ENCODE results near the gene ADAMTS7.
"Not testable (repeated sequence)": the region's sequence is repeated elsewhere in the genome, so short reads cannot be mapped to it uniquely, and the experiment has no call there.

The ADAMTS7 gene

DNA sequence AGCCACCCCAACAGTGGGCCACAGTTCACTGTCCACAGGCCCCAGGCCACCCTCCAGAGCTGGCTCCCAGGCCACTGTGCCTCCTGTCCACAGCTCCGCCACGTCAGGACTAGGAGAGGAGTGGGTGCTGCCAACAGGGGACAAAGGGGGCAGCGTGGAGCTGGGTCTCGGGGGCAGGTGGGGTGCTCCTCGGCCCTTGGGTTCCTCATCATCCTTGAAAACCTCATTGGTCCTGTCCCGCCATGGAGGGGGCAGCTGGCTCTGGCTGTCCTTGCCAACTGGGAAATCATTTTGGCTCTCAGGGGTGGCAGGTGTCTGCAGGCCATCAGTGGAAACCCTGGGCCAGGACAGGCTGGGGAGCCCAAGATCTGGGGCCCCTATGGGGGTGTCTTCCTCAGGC is 45.2 kb downstream of the ADAMTS7 start:
- no peak for DNase-seq (ENCODE audit: low read depth in 2 of 2)

DNA sequence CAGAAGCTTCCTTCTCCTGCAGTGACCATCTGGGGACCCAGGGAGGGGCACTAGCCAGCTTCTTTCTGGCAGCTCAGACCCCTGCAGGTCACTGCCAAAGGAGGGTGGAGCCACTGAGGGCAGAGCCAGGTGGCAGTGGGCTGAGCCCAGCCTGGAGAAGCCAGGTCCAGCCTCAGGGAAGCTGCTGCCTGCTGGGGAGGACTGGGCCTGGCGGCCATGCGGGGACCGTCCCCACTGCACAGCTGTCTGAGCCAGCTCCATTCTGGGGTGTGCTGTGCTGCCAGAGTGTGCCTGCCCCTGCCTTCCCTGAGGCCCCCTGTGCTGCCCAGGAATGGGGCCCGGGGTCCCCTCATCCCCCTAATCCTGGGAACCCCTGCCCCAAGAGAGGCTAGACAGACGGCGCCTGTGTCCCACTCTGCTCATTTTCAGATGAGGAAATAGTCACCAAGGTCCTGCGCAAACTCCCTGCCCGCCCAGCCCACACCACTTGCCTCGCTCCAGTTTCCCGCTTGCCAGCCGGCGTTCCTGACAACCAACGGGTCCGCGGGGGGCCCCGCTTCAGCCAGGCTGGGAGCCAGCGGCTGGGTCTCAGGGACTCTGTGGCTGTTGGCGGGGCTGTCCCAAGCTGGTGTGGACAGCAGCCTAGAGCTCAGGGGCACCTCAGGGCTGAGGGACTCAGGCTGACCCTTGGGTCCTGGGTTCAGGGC is 46.0 kb downstream of the ADAMTS7 start:
- DNase-seq (ENCODE audit: low read depth in 2 of 2), result not testable (repeated sequence)

DNA sequence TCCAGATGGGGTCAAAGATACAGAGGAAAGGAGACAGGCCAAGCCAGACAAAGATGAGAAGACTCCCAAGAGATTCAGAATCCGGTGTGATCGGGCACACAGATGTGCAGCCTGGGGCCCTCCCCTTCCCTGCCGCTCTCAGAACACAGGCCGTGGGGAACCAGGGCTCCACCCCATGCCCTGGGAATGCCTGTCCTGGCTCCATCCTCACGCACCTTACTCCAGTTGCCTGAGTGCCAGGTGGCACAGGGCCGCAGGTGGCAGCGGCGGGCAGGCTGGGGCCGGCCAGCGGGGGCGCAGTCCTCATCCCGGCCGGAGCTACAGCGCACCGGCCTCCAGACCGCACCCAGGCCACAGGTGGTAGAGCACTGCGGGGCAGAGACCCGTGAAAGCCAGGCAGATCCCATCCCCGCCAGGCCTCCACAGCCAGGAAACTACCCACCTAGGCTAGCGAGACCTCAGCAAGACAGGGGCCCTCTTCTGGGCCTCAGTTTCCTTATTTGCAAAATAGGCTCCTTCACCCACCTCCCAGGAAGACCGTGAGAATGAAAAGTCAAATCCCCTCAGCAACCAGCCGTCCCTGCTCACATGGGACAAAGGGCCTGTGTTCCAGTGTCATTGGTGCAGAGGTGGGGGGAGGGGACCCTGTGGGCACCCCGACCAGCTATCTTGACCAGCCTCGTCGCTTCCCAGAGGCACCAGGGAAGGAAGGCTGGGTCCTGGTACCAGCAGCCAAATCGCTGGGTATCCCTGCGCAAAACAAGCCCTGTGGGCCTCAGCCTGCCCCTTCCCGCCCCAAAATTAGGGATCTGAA is 46.7 kb downstream of the ADAMTS7 start:
- not testable (repeated sequence) for DNase-seq (ENCODE audit: low read depth in 2 of 2)

DNA sequence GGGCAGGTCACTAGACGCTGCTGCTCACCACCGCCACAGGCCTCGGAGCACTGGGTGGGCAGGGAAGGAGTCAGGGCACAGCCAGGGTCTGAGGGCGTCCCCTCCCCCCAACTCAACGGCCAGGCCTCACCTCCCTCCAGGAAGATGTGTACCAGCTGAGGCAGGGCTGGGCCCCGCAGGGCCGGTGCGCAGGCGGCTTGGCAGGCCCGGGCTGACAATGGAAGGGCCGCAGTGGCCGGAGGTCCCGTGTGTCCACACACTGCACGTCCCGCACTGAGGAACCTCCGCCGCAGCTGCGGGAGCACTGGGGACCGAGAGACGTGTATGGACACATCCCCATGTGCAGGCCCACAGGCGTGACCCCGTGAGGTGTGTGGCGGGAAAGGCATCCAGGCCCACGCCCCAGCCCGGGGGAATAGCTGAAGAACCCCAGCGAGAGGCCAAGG is 47.4 kb downstream of the ADAMTS7 start:
- DNase-seq (ENCODE audit: low read depth in 2 of 2), result no peak

DNA sequence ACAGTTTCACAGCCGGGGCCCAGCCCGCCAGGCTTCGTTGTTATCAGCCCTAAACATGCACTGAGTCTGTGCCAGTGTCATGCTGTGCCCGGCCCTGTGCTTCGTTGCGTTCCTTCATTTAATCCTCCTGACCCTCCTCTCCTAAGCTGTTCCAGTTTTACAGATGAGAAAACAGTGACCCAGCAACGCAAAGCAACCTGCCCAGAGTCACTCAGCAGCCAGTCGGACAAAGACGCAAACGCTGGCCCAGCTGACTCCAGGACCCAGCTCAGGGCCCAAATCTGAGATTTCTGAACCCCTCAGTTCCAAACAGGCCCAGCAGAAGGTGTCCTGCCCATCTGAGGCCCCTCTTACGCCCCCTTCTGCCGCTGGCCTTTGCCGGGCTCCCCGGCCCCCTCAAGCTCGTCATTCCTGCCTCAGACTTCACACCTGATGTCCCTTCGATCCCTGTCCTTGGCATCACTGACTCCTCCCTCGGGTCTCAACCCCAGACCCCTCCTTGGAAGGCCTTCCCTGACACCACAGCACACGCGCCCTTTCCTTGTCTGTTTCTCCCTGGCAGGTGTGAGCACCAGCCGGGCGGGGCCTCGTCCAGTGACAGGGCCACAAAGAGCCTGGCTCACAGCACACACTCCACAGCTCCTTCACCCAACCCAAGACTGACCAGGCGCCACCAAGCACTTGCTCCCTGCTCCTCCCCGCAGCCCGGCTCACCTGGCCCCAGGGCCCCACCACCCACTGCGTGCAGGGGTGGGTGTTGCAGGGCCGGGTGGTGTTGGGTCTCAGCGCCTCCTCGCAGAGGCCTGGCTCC is 48.1 kb downstream of the ADAMTS7 start:
- DNase-seq (ENCODE audit: low read depth in 2 of 2), result no peak

DNA sequence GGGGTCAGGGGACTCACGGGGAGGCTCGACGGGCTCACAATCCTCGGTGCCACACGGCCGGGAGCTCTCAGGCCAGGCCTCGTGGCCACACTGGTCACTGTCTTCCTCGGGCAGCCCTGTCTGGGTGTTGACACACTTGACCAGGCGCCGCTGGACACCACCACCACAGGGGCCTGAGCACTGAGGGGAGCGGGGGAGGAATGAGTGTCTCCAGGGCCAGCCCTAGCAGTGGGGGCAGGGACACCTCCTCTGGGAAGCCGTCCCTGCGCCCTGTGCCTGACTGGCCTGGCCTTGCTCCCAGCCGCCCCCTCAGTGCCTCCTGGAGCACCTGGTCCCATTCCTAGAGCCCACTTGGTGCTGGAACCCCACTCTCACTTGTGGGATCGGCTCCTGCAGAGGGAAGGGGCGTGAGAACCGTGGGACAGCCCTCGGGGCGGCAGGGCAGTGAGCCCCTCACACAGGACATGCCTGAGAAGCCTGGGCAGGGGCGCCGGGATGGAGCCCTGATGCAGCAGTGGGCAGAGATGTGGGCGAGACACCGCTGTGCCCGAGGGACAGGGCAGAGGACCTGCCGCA is 48.8 kb downstream of the ADAMTS7 start:
- not testable (repeated sequence) for DNase-seq (ENCODE audit: low read depth in 2 of 2)

DNA sequence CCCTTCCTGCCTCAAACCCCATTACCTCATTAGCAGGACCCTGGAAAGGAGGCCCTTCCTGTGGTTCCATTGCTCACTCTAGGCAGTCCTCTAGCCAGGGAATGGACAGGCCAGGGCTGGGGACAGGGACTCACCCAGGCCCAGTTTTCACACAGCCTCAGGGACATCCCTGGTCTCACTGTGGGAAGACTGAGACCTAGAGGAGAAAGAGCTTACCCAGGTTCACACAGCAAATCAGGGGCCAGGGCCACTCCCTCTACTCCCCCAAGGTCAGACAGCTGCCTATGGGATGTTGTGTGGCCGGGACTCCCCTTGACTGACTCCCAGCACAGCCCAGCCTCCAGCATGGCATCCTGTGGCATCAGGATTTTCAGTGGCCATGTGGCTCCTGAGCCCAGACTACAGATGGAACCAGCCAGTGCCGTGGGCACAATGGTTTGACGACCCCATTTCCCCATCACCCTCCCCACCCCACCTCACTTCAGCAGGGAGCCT is 49.3 kb downstream of the ADAMTS7 start:
- no peak for DNase-seq (ENCODE audit: low read depth in 2 of 2)

DNA sequence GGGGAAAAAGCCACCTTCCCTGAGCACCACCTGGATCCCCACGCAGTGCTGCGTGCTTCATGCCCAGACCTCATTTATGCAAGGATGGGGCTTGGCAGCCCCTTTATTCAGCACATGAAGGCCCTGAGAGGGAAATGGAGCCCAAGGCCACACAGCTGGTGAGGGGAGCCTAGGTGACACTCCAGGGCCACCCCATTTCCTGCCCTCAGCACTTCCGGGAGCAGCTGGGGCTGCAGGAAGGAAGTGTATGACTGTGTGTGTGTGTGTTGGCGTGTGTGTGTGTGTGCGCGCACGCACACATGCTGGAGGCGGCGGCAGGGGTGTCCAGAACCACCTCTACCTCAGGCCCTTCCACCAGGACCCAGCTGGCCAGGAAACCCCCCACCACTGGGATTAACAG is 49.8 kb downstream of the ADAMTS7 start:
- DNase-seq (ENCODE audit: low read depth in 2 of 2), result not testable (repeated sequence)

DNA sequence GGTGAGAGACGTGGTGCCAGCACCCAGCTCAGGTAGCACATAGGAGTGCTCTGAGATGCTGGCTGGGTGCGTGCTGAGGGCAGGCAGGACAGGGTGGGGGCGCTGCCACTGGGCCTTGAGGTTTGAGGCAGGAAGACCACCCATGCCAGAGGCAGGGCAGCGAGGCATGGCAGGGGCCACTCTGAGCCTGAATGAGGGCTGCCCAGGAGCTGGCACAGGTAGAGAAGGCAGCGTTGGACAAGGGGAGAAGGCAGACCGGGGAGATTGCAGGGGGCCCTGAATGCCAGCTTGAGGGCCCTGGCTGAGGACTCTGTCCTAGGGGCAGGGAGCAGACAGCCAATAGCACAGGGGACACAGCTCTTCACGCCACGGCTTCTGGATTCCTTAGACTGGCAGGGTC is 50.2 kb downstream of the ADAMTS7 start:
- DNase-seq (ENCODE audit: low read depth in 2 of 2), result no peak

DNA sequence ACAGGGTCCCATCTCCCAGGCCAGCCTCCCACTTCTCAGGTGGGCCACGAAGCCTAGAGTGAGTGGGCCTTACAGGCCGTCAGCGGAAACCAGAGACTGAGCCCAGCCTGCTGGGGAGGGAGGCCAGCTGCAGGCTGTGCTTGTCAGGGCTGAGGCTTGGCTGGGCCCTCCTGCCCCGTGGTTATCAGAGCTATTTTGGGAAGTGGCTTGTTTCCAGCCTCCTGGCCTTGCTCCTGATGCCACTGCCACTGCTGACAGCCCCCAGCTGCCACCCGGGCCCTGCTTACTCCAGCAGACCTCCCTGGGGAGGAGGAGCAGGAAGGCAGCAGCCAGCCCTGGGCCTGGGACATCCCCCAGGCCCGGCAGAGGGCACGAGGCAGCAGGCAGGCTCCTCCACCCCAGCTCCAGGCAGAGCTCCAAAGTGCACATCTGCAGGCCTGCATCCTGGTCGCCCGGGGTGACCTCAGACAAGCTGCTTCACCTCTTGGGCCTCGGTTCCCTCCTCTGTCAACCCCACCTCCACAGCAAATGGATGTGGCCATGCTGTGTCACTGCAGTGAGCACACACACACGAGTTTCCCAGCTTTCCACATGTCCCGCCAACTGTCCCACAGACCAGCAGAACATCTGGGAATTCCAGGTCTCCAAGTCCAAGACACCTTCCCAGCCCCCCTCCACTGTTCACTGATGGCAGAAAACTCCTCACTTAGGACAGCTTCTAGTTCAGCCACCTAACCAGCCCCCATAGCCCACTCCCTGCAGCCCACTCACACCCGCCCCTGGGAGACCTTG is 51.0 kb downstream of the ADAMTS7 start:
- not testable (repeated sequence) for DNase-seq (ENCODE audit: low read depth in 2 of 2)

DNA sequence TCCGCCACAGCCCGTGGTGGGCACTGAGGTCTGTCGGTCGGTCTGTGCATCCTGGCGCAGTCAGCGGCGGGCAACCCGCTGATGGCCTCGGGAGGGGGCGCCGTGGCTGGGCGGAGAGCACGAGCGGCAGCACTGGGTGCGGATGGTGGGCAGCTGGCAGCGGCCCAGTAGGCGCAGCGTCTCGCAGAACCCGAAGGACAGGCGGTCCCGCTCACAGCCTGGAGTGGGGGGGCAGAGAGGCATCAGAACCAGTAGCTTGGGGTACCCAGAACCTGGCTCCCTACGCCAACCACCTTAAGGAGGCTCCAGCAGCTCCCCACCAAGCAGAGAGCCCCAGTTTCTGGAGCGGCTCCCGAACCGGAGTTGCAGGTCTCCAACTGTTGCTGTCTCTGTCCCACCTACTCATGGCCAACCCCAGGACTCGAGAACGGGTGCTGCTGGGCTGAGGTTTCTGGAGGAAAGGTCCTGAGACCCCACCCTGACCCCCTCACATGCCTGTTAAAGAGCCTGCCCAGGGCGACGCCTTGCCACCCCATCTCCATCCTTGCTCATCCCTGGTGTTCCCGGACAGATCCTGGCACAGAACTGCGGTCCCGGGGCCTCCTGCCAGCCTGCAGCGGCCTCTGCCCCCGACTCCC is 51.8 kb downstream of the ADAMTS7 start:
- DNase-seq (ENCODE audit: low read depth in 2 of 2), result not testable (repeated sequence)

DNA sequence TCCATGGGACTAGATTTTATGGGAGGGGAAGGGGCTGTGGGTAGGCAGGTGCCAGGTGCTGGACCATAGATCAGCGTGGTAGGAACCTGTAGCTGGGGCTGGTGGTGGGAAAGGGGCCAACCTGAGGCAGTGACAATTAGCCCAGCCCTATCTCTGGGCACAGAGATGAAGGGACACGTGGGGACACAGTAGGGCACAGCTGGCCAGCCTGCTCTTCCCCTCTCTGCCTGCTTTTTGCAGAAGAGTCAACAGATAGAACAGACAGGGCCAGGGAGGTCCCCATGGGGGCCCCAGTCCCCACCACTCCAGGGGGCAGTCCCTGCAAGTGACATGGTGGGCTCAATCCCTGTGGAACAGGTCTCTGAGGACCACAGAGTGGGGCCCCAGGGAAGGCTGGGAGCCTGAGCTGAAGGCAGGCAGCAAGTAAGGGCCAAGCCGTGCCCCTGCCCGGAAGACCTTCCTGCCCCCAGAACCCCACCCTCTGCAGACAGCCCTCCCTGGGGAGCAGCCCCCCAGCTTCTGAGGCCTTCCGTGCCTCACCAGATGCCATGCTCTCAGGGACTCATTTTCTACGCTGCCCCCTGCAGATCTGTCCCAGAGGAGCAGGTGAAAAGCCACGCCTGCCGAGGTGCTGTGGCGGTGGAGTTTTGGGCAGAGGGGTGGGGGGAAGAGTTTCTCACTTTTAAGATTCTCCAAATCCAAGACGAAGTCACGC is 52.6 kb downstream of the ADAMTS7 start:
- not testable (repeated sequence) for DNase-seq (ENCODE audit: low read depth in 2 of 2)

DNA sequence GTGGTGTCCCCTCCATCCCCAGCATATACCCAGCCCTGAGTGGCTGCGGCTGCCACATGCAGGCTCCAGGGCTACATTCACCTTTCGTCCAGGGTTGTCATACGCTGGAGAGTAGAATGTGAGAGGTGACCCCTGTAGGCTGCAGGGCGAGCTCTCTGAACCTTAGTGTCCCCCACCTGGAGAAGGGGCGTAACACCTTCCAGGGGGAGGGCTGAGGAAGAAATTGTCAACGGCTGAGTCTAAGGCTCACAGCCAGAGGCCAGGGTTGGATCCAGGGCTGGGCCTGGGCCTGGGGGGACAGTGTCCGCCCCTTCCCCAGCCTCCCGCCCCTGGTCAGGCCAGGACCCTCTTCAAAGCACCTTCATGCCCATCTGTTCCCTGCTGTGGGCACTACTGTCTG is 53.2 kb downstream of the ADAMTS7 start:
- DNase-seq (ENCODE audit: low read depth in 2 of 2), result not testable (repeated sequence)

DNA sequence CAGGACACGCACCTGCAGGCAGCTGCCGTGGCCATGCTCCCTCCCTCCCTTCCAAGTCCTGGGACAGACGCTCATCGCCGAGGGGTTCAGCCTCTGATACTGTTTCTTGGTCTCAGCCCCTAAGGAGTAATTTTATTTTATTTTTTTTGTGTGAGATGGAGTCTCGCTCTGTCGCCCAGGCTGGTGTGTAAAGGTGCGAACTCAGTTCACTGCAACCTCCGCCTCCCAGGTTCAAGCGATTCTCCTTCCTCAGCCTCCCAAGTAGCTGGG is 53.7 kb downstream of the ADAMTS7 start:
- no peak for DNase-seq (ENCODE audit: low read depth in 2 of 2)

DNA sequence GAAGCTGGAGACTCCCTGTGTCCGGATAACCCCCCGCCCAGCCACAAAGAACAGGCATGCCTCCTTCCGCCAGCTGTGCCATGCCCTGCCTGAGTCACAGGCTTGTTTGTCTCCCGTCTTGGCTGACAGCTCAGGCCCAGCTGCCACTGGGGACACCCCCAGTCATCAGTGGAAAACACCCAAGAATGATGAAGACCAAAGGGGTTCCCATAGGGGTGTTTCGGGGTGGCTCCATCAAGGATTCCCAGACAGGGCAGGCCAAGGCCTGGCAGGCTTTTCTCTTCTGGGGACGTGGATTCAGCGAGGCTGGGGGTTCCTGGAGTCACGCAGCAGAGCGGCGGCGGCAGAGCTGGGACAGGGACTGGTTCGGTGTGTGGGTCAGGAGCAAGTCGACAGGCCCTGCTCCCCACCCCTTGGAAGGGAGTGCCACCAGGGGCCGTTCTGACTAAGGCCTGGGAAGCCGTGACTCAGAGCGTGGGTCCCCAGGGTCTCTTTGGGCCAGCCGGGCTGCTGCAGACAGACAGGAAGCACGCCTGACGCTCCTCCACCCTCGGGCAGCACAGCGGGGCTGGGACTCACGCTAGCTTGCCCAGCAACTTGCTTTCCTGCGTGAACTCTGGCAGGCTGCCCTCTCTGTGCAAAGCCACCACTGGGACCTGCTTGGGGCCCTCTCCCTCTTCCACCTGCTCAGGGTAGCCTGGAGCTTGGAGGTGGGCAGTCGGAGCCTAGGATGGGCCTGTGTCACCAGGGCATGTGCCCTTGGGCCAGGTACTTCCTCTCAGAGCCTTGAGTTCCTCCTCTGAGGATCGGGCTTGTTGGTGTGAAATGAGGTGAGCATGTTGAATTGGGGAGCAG is 54.3 kb downstream of the ADAMTS7 start:
- peak in 1 of 2 experiments; percentile 24 for DNase-seq (ENCODE audit: low read depth in 2 of 2)

DNA sequence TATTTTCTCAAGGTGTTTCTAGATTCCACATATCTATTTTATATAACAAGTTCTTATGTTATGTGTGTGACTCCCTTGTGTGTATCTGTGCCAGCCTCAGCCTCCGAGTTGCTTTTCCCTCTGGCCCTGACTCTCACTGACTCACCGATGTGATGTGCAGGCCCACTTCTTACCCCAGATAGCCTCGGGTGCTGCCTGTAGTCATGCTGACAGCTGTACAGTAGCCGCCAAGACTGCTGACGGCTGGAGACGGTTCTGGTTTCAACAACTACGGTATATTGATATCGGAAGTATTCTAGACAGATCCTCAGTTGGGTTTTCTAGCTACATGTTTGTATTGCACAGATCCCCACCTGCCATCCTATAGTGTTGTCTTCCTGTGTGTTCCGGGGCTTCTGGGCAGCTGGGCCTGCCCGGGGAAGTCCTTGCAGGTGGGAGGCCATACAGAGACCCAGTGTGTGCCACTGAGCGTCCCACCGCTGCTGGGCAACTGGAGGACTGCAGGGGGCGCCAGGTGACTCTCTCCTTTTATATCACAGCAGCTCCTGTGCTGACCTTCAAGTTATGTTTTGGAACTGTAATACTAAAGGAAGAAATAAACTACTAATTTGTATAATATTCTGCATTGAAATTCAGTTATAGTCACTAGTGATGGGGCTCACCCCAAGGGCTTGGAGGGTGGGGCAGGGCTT is 55.2 kb downstream of the ADAMTS7 start:
- peak in 1 of 2 experiments; percentile 11 for DNase-seq (ENCODE audit: low read depth in 2 of 2)

DNA sequence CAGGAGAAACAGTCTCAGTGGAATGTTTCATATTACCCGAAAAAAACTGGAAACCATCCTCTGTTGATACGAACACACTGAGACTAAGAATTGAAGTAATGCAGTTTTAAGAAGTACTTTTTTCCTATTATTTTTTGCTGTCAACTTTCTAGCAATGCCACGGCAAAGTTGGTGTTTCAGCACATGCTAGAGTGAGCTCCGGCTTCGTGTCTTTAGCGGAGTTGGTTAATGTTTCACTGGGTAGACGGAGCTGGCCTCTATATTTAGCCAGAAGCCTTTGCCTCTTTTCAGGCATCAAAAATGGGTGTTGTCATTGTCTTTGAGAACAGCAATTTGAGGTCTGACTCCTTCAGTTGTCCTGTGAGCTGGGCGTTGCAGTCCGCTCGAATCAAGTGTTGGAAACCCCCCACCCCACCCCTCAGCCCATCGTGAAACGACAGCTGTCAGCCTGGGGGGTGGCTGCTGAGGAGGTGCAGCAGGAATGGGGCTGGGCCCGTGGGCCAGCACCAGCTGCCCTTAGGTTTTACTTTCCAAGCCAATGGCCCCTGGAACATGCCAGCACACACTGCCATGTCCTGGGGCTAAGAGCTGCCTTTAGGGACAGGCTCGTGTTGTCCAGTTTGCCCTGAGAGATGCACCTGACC is 56.5 kb downstream of the ADAMTS7 start:
- not testable (repeated sequence) for DNase-seq (ENCODE audit: low read depth in 2 of 2)
